NCI-H128 (cell line): ENCODE results near the gene BNIP3.
"Not testable (repeated sequence)": the region's sequence is repeated elsewhere in the genome, so short reads cannot be mapped to it uniquely, and the experiment has no call there.

Experiments
- DNase-seq: peaks from one replicate; lab custom pipeline; 2025; ENCODE audit not compliant: unreplicated experiment; lab: John Stamatoyannopoulos, UW

The BNIP3 gene

DNA sequence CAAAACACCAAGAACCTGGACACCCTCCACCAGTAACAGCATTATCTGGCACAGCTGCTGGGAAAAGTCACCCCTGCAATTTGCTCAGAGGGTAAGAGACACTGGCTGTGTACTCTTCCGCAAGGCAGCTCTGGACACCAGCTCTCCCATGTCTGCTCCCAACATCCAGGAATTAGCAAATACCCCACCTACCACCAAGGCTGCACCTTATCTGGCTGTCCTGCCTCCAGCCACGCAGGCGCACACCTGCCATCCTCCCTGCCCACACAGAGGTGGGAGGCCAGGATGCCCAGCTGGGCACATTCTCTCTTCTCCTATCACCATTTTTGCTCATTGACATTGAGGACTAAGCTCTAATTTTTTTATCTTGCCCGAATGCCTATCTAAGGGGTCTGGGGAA lies 20.3 kb upstream of the BNIP3 start:
- DNase-seq: no peak

- no peak for DNase-seq
These were observed 19.7 kb upstream of the BNIP3 start for GRCh38 chr10:132001238-132001972.

DNA sequence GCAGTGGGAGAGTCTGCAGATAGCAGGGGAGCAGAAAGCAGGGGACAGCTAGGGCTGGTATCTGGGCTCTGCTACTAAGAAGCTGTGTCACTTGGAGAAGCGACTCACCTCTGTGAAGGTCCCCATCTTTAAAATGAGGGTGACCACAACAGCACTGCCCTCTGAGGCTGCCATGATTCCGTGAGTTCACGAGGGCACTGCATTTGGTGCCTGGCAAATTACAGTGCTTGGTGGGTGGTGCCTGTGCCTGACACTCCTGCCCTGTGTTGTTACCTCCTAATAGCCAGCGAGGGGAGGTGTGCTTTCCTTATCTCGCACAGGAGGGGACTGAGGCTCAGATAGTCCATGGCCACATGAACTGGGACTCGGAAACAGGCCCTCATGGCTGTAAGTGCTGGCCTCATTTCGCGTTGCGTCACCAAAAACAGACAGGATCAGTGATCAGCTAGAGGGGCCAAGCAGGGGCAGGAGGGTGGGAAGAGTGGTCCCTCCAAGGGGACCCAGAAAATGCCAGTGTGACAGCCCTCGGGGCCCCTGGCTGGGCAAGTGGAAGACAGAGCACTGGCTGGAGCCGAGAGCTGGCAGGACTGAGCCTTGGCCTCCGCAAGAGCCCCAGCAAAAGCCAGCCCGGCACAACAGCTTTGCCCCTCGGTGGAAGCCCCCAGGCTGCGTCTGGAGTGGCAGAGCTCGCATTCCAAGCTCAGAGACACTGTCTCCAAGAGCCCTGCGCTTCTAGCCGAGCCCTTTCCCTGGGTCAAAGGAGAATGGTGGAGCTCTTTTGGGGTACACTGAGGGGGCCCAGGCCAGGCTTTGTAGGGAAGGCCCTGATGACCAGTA lies 17.3 kb upstream of the BNIP3 start:
- no peak for DNase-seq

DNA sequence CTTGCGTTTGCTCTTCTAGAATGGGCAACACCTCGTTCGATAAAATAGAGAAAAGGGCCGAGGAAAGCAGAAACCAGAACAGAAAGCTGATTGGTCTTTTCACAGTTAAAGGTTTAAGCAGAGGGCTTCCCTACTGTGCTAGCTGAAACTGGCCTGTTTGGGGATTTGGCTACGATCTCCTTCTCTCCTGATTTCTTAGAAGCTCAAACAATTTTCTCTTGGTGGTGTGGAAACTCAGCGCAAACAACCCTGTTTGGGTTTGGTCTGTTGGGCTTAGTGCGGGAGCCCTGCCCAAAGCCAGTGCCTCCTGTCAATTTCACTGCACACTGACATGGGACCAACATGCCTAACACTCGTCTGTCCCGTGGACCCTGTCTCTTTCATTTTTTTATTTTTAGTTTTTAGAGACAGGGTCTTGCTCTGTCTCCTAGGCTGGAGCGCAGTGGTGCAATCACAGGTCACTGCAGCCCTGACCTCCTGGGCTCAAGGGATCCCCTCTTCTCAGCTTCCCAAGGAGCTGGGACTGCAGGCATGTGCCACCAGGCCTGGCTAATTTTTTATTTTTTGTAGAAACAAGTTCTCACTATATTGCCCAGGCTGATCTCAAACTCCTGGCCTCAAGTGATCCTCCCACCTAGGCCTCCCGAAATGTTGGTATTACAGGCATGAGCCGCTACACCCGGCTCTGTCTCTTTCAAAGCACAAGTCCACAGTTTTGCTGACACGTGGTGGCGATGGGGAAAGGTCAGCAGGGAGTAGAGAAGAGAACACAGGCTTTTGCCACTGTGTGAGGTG lies 16.5 kb upstream of the BNIP3 start:
- DNase-seq: no peak

DNA sequence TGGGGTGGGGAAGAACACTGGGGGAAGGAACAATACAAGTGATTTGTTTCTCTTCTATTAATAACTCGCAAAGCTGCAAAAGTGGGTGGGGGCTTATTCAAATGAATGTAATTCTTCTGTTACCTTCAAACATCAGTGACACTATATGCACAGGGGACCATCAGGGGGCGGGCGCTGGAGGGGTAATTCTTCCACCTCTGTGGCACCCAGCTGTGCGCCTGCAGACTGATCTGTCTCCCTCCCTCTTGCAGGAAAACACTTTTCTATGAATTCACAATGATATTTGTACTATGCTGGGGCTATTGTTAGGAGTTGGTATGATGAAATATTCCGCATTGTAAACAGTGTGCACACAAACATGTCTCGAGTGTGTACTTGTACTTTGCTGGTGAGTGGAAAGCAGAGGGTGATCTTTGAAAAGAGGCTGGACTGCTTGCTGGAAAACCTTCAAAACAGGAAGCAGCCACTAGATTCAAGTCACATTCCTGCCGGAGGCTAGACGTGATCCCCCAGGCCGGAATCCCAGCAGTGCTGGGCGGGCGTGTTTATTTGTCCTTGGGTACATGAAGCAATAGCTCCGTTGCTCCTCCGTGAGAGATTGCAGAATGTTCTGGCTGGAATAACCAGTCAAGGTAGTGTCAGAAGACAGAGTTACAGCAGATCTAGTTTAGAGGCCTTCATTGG lies 15.8 kb upstream of the BNIP3 start:
- no peak for DNase-seq

GRCh38 chr10:131996466-131997365 lies 15.0 kb upstream of the BNIP3 start:
- no peak for DNase-seq

GRCh38 chr10:131994435-131994834 lies 12.7 kb upstream of the BNIP3 start:
- no peak for DNase-seq

- DNase-seq: no peak
These were observed 11.6 kb upstream of the BNIP3 start for GRCh38 chr10:131993275-131993674.

GRCh38 chr10:131991726-131992125 lies 10.0 kb upstream of the BNIP3 start:
- DNase-seq: no peak

DNA sequence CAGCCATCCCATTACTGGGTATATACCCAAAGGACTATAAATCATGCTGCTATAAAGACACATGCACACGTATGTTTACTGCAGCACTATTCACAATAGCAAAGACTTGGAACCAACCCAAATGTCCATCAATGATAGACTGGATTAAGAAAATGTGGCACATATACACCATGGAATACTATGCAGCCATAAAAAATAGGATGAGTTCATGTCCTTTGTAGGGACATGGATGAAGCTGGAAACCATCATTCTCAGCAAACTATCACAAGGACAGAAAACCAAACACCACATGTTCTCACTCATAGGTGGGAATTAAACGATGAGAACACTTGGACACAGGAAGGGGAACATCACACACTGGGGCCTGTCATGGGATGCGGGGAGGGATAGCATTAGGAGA lies 6.1 kb upstream of the BNIP3 start:
- DNase-seq: not testable (repeated sequence)

DNA sequence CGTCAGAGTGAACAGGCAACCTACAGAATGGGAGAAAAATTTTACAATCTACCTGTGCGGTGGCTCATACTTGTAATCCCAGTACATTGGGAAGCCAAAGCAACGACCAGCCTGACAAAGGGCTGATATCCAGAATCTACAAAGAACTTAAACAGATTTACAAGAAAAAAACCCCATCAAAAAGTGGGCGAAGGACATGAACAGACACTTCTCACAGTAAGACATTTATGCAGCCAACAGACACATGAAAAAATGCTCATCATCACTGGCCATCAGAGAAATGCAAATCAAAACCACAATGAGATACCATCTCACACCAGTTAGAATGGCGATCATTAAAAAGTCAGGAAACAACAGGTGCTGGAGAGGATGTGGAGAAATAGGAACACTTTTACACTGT lies 5.6 kb upstream of the BNIP3 start:
- DNase-seq: not testable (repeated sequence)

DNA sequence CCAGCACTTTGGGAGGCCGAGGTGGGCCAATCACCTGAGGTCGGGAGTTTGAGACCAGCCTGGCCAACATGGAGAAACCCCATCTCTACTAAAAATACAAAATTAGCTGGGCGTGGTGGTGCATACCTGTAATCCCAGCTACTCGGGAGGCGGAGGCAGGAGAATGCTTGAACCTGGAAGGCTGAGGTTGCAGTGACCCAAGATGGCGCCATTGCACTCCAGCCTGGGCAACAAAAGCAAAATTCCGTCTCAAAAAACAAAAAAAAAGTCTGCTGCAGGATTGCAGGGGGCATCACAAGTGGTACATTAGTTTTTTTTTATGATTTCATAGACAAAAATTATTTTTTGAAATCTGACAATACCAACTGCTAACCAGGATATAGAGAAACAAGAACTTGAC lies 5.1 kb upstream of the BNIP3 start:
- not testable (repeated sequence) for DNase-seq

- DNase-seq: no peak
These were observed 2.1 kb upstream of the BNIP3 start for GRCh38 chr10:131983780-131984179.

DNA sequence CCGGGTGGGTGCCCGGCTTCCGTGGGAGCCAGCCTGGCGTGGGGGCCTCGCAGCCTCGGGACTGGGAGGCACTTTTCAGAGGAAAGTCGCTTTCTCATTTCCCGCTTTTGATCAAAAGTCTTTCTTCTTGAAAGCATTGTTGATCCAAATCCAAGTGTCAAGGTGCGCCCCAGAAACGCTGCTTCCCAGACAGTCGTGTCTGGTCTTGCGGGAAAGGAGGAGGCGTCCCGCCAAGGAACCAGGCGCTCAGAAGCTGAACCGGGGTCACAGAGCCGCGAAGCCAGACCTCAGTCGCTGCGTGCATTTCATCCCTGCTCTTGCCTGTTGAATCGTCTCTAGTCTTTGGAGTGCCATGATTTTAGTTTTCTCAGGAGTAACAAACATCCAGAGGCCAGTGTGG lies 1.1 kb upstream of the BNIP3 start:
- DNase-seq: no peak

- DNase-seq: no peak
These were observed 548 bp upstream of the BNIP3 start for GRCh38 chr10:131982185-131982756.

DNA sequence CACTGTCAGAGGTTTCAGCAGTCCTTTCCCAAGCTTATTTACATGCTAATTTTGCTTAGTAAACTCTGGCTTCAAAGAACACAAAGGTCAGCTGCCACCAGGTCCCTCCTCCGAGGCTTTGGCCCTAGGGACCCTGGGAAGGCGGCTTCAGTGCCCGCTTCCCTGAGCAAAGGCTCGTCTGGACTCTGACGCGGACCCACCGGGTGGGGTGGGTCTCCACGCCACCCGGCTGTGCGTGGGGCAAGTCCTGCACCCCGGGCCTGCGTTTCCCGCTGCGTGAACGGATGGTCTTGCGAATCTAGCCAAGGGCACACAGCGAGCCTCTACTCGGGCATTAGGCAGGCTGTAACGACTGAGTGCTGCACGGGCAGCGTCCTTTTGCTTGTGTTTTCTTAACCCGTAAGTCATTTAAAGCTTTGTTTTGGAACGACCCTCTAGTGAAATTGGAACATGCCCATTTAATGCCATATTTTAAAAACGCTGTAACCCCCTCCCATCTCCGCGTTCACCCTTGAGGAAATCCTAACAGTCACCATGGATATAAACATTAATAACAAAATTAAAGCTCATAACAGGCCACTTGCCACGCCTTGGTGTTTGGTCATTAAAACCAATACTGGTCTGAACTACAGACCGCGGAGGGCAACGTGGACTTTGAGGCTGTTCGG lies 828 bp downstream of the BNIP3 start:
- DNase-seq: no peak

DNA sequence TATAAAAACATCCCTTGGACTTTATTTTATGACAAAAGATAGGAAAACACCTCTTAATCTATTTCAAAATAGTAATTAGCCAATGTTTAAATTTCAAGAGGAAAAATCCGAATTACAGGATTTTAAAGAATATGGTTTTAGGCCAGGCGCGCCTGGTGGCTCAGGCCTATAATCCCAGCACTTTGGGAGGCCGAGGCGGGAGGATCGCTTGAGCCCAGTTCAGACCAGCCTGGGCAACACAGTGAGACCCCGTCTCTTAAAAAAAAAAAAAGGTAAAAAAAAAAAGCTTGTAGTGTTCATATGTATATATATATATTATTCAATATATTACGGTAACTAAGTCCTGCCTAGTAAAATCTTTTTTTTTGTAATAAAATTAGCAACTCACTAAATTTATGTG lies 1.4 kb downstream of the BNIP3 start:
- no peak for DNase-seq

DNA sequence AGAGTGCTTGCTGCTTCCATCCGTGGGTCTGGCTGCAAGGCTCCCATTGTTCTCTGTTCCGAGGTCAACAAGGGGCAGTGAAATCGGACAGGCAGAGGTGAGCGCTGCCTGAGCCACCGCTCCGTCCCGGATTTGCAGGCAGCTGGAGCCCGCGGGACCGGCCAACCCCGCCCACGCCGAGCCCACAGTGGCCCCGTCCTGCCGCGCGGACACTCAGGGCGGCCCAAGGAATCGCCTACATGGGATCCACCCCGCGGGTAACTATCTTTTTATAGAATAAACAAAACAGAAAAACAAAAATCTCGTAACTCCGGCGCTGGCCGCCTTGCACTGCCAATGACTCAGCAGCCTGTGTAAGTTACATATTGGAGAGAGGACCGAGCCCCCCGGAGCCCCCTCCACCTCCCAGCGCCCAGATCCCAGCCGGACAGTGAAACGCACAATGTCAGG lies 1.9 kb downstream of the BNIP3 start:
- DNase-seq: no peak

- DNase-seq: no peak
These were observed 2.4 kb downstream of the BNIP3 start for GRCh38 chr10:131979336-131979735.
